Mucosa of gallbladder (tissue), 1 donor: Measurements from ENCODE around the gene ZBTB20. TPM values are rescaled to one million over a fixed set of nuclear protein-coding genes. Genes with fewer than 3 reads are reported as not detected.

Source experiments
- DNase-seq: peaks from one replicate; pipeline ENCODE4 v3.0.0-alpha.2; 2020; ENCODE audit warnings: low spot score
- total RNA-seq: library from RNA; stranded (reverse); gene quantifications from one replicate; pipeline ENCODE4 v1.2.1, GENCODE V29; 2021
- donor health status: DM: no; HTN: no; CAD: no.

ZBTB20 gene
- total RNA-seq, 1 donor from 2014 or later = 75.9 TPM

GRCh38 chr3:114446600-114446999 lies 700.5 kb downstream of the ZBTB20 start:
- no peak for DNase-seq

GRCh38 chr3:114445233-114445632 lies 701.9 kb downstream of the ZBTB20 start:
- no peak for DNase-seq

GRCh38 chr3:114444216-114444615 lies 702.9 kb downstream of the ZBTB20 start:
- no peak for DNase-seq

GRCh38 chr3:114442246-114442645 lies 704.8 kb downstream of the ZBTB20 start:
- DNase-seq = no peak

GRCh38 chr3:114441386-114441785 lies 705.7 kb downstream of the ZBTB20 start:
- DNase-seq = no peak

GRCh38 chr3:114440700-114441099 lies 706.4 kb downstream of the ZBTB20 start:
- no peak for DNase-seq

- no peak for DNase-seq
Measured at GRCh38 chr3:114439284-114439683, 707.8 kb downstream of the ZBTB20 start.

- DNase-seq = no peak
Measured at GRCh38 chr3:114437897-114438296, 709.2 kb downstream of the ZBTB20 start.

- DNase-seq = no peak
Measured at GRCh38 chr3:114436182-114436581, 710.9 kb downstream of the ZBTB20 start.

- no peak for DNase-seq
Measured at GRCh38 chr3:114435386-114436115, 711.5 kb downstream of the ZBTB20 start.

- DNase-seq = no peak
Measured at GRCh38 chr3:114432310-114432709, 714.8 kb downstream of the ZBTB20 start.

- no peak for DNase-seq
Measured at GRCh38 chr3:114428044-114428595, 719.0 kb downstream of the ZBTB20 start.

GRCh38 chr3:114427285-114428043 lies 719.6 kb downstream of the ZBTB20 start:
- no peak for DNase-seq

- no peak for DNase-seq
Measured at GRCh38 chr3:114424337-114424736, 722.8 kb downstream of the ZBTB20 start.

- no peak for DNase-seq
Measured at GRCh38 chr3:114421204-114421603, 725.9 kb downstream of the ZBTB20 start.

GRCh38 chr3:114420072-114420471 lies 727.0 kb downstream of the ZBTB20 start:
- DNase-seq = no peak

- DNase-seq = no peak
Measured at GRCh38 chr3:114418724-114419543, 728.2 kb downstream of the ZBTB20 start.

- DNase-seq = no peak
Measured at GRCh38 chr3:114418107-114418506, 729.0 kb downstream of the ZBTB20 start.

- DNase-seq = no peak
Measured at GRCh38 chr3:114417675-114418074, 729.4 kb downstream of the ZBTB20 start.

GRCh38 chr3:114417265-114417664 lies 729.8 kb downstream of the ZBTB20 start:
- DNase-seq = no peak

- DNase-seq = no peak
Measured at GRCh38 chr3:114411811-114412803, 735.0 kb downstream of the ZBTB20 start.
